ENCODE results near the gene ZFP14.

Gene ZFP14

GRCh38 chr19:36378625-36379509 is at the start of gene ZFP14:
TSS of gene ZFP14 (minus strand) at chr19:36379201. CDS start at chr19:36367892, 11,309 bp downstream.
- peak; percentile 92 for DNase-seq

- no peak for DNase-seq
These were observed 44.9 kb upstream of the ZFP14 start for GRCh38 chr19:36423925-36424324.

- DNase-seq = no peak
These were observed 42.9 kb upstream of the ZFP14 start for GRCh38 chr19:36421749-36422481.

GRCh38 chr19:36420961-36421748 is 42.2 kb upstream of the ZFP14 start:
- no peak for DNase-seq

- peak; percentile 56 for DNase-seq
These were observed 39.4 kb upstream of the ZFP14 start, which contains the start of gene ZFP82 for GRCh38 chr19:36418287-36419001. TSS of gene ZFP82 (minus strand) at chr19:36418644. CDS start at chr19:36409789, 8,855 bp downstream.

GRCh38 chr19:36417752-36418286 is 38.8 kb upstream of the ZFP14 start:
- no peak for DNase-seq

GRCh38 chr19:36409841-36410240 is 30.8 kb upstream of the ZFP14 start:
- DNase-seq = no peak

GRCh38 chr19:36408101-36408500 is 29.1 kb upstream of the ZFP14 start:
- no peak for DNase-seq

- DNase-seq = no peak
These were observed 25.5 kb upstream of the ZFP14 start for GRCh38 chr19:36404498-36404897.

GRCh38 chr19:36401475-36401874 is 22.5 kb upstream of the ZFP14 start:
- no peak for DNase-seq

- no peak for DNase-seq
These were observed 19.6 kb upstream of the ZFP14 start for GRCh38 chr19:36398571-36398970.

GRCh38 chr19:36392916-36393673 is 14.1 kb upstream of the ZFP14 start:
- no peak for DNase-seq

- DNase-seq = no peak
These were observed 464 bp upstream of the ZFP14 start for GRCh38 chr19:36379510-36379819.

GRCh38 chr19:36377541-36378178 is 1.3 kb downstream of the ZFP14 start:
- DNase-seq = no peak

GRCh38 chr19:36373638-36374156 is 5.3 kb downstream of the ZFP14 start:
- no peak for DNase-seq

GRCh38 chr19:36371886-36372285 is 7.1 kb downstream of the ZFP14 start:
- DNase-seq = no peak

GRCh38 chr19:36363845-36364244 is 15.2 kb downstream of the ZFP14 start:
- DNase-seq = no peak

GRCh38 chr19:36340786-36341372 is 38.1 kb downstream of the ZFP14 start:
- DNase-seq = no peak

GRCh38 chr19:36331353-36332228 is 47.4 kb downstream of the ZFP14 start:
- peak; percentile 97 for DNase-seq

All from NCI-H510A treated with DMSO at 0.1 percent for 48 hours (cell line).